Suppressor macrophage (primary cell): ENCODE results near the gene PRCD.

Experiments
- DNase-seq, 4 experiments: peaks; one replicate each; pipeline ENCODE4 v3.0.0-alpha.2; 2020 to 2022

Gene PRCD

DNA sequence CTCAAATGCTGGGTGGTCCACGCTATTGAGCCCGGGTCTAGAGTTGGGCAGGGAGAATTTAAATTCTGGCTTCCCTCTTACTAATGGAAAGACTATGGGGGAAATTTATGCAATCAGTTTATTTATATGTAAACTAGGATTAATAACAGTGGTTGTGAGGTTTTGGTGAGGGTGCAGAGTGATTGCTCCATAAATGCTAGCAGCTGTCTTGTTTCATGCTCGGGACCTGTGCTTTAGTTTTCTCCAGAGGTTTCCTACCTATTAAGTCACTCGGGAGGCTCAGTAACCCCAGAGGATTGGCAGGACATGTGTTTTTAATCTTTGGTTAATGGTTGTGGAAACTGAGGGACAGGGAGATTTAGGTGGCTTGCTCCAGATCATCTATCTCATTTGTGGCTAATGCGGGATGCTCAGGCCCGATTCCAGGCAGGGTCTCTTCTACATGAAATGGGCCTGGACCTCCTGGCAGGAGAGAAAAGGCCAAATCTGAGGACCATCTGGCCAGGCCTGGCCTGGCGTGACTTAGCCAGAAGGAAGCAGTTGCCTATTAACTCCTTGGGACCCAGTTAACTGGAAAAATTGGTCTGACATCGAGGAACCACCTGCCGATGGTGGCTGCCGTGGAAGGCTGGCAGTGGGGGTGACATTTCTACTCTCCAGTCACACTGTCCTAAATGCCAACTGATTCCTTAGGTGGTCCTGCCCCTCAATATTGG is 2.1 kb downstream of the PRCD start:
- no peak for DNase-seq

DNA sequence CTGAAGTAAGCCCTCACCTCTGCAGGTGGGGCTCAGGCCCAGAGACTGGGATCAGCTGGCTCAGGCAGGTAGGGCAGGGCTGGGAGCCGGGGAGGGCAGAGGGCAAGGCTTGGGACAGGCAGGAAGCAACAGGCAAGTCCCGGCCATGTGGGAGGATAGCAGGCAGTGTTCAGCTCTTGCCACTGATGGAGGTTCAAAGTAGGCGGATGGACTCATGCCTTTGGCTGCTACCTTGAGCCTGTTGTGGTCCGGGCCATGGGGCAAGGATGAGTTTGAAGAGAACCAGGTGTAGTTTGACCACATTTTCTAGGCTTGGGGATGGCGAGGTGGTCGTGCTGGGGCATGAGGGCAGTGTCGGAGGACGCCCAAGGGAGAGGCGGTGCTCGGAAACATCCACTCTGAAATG is 2.7 kb downstream of the PRCD start:
- no peak for DNase-seq

DNA sequence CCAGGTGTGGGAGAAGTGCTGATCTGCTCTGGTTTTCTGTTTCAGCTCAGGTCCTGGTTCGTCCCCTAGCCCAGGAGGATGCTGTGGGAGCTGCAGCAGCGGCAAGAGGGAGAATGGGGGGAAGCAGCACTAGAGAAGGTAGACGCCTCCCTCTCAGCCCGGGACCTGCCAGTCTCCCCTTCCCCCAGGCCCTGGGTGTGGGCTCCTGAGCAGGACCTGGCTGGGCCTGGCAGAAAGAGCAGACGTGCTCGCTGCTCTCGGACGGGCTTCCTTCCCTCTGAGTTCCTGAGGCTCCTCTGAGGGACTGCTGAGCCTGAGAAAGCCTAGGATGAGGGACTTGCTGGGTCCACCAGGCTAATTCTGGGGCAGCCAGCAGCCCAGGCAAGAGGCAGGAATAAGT is 3.1 kb downstream of the PRCD start:
- no peak for DNase-seq

DNA sequence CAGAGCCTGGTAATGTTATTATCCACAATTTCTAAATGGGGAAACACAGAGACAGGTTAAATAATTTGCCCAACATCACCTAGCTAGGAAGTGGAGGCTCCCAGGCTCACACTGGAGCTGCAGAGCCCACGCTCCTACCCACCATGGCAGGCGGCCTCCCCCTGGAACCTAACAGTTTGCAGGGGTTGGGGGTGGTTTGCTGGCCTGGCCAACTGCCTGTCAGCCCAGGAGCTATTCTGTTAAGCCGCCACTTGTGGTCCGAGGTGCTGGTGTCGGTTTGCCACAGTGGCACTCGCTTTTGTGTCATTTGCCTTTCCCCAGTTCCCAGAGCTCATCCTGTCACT is 3.6 kb downstream of the PRCD start:
- DNase-seq = no peak

DNA sequence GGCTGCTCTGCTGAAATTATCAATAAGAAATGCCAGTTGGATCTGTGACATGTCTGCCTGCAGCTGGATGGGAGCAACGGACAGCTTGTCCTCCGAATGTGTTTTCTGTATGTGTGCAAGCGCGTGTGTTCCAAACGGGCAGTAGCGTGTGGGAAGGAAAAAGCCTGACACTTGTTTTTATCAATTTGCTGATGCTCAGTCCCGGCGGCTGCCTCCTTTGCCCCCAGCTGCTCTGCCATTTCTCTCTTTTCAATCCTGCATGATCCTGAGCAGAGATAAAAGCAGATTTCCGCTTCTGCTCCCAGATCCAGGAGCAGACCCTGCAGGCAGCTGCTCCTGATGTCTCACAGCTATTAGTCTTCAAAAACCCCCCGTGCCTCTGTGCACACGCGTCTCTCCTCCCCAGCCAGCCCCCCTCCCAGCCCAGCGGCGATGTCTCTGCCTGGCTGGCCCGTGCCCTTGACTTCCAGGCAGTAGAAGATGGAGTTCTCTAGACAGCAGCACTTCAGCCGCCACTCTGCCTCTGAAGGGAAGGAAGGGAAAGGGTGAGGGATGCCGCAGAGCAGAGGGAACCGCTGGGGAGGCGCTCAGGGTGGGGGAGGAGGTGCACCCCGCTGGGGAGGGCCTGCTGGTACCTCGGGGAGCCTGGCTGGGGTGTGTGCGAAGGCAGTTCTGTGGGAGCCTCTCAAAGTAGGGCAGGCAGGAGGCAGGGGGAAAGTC is 4.1 kb downstream of the PRCD start:
- DNase-seq = peak in 1 of 4 experiments; percentile 28

DNA sequence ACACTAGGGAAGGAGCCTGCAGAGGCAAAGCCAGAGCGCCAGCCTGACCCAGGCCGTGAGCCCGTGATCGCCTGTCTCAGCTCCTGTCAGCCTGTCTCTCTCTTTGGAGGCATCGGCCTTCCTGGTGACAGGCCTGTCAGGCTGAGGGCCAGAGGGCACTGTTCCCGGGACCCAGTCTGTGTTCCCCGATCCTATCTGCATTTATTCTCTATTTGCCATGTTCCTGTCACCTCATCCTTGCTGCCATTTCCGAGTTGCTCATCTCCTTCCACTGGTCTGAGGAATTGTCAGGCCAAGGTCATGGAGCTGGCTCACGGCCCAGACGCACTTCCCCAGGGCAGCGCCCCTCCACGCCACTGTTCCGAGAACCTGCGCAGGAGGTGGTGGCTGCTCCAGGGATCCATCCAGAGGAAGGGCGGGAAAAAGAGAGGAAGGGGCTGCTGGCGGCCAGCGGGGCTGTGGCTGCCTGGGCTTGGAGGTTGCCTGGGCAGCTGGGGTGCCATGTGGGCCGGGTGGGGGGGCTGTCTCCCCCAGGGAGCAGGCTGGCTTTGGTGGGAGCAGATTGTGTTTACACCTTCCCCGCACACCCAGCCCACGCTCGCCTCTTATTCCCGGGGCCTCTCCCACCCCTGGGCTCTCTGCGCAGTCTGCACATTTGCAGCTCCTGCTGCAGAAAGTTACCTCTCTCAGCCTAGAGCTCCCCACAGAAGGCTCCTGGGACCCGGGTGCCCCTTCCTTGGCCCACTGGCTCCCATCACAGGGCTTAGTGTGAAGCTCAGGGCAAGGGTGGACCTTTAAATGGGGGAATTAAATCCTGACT is 4.9 kb downstream of the PRCD start:
- no peak for DNase-seq

DNA sequence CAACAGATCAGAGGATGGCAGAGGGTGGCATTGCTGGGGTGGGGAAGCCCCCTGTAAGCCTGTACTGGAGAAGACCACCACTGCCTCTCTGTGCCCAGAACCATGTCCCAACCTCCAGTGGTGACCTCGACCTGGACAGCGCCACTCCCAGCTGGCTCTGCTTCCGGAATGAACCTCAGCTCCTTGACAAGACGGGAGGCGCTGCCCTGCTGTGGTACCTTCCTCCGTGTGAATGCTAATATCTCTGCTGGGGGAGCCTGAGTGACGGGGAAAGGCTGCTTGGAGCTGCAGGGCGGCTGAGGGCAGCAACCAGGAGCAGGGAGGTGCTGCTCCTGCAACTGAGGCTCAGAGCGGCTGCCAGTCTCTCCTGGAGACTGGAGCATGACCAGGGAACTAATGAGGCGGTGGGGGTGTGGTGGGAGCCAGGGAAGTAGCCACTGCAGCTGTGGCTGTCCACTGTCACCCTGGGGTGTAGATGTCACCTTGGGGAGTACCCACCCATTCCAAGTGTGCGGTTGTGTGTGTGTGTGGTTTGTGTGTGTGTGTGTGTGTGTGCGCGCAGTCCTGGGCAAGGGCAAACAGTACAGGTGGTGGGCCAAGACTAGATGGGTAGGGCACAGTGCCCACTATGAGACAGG is 6.2 kb downstream of the PRCD start:
- no peak for DNase-seq

DNA sequence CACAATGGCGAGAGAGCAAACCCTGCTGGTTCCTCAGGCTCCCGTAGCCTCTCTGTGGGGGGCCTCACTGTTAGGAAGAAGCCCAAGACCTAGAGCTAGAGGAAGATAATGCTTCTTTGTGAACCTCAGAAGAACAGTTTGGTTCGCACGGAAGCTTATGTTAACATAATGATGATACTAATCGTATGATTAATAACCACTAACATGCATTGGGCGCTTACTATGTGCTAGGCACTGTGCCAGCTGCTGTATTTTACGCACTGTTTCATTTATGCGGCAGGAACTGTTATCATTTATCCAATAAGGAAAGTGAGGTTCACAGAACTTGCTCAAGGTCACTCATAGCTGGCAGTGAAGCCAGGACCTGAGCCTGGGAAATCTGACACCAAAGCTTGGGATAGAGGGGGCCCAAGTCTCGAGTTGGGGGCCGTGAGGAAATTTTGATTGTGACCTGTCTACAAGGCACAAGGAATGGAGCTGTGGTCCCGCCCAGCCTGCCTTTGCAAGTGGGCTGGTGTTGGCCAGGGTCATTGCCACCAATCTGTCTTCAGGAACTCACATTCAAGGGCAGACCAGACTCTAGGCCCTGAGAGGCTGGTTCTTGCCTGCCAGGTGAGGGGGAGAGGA is 6.8 kb downstream of the PRCD start:
- DNase-seq = no peak

DNA sequence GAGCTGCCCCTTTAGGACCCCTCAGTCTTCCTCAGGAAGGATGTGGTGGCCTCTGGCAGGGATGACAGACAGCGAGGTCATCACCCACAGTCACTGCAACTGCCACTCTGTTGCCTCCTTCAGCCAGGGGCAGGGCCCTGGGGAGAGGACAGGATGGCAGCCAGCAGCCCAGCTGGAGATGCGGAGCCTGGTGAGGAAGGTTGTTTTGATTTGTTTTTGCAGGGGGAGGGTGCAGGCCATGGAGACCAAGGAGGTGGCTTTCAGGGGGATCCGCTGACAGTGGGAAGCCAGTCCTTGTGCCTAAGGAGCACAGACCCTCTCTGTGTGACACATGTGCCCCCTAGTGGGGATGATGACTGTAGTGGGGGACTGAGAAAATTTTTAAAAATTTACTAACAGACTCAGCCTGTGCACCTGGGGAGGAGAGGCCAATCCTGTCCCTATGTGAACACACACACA is 7.4 kb downstream of the PRCD start:
- DNase-seq = peak; percentile 69 to 85 (median 79)

DNA sequence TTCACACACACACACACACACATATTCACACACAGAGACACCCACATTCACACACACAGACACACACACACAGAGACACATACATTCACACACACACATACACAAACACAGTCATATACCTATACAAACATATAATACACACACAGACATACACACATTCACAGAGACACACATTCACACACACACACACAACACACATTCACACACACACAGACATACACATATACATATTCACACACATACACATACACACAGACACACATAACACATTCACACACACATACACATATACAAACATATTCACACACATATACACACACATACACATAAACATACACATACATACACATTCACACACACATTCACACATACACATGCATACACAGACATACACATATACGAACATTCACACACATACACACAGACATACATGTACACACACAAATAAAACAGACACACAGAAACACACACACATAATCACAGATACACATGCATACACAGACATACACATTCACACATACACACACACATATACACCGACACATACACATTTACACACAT is 7.9 kb downstream of the PRCD start:
- DNase-seq = no peak

DNA sequence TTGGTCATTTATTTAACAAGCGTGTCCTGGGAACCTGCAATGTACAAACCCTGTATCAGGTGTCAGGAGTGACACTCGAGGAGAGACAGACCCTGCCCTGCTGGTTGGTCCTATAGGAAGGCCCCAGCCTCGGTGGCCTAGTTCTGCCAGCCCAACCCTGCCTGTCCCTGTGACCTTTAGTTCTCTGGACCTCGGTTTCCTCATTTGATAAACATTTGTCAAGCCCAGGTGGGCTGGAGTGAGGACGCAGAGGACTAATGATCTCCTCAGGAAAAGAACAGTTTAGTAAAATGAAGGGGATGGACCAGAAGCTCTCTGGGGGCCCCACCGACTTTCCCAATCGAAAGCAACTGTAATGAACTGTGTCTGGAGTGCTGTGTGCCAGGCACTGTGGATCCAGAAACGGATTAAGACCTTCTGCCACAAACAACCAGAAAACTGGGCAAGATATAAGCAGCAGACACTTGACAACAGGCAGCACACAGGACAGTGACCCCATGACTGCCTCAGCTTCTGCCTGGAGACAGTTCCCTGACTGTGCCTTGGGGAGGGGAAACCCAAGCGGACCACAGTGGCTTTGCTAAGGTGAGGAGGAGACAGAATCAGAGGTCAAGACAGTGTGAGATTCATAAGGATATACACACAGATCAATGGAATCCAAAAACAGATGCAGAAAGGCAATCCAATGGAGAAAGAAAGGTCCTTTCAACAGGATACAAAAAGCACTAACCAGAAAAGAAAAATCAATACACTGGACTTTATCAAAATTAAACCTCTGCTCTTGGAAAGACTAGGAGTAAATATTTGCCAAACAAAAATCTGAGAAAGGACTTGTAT is 8.8 kb downstream of the PRCD start:
- DNase-seq = no peak

DNA sequence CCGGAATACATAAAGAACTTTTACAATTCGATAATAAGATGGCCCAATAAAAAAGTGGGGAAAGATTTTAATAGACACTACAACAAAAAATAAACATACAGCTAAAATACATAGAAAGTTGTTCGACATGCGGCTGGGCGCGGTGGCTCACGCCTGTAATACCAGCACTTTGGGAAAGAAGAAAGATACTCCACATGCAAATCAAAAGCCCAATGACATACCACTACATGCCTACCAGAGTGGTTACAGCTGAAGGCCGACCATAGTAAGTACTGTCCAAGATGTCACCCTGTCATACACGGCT is 9.3 kb downstream of the PRCD start:
- DNase-seq = no peak

DNA sequence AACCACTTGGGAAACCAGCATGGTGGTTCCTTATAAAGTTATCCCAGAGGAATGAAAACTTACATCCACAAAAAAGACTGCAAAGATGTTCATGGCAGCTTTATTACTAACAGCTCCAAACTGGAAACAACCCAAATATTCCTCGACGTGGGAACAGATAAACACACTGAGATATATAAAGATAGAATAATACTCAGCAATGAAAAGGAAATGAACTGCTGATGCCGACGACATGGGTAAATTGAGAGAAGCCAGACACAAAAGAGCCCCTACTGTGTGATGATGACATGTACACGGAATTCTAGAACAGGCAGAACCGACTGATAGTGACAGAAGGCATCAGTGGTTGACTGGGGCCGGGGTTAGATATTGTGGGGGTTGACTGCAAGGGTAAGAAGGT is 9.7 kb downstream of the PRCD start:
- DNase-seq = no peak

DNA sequence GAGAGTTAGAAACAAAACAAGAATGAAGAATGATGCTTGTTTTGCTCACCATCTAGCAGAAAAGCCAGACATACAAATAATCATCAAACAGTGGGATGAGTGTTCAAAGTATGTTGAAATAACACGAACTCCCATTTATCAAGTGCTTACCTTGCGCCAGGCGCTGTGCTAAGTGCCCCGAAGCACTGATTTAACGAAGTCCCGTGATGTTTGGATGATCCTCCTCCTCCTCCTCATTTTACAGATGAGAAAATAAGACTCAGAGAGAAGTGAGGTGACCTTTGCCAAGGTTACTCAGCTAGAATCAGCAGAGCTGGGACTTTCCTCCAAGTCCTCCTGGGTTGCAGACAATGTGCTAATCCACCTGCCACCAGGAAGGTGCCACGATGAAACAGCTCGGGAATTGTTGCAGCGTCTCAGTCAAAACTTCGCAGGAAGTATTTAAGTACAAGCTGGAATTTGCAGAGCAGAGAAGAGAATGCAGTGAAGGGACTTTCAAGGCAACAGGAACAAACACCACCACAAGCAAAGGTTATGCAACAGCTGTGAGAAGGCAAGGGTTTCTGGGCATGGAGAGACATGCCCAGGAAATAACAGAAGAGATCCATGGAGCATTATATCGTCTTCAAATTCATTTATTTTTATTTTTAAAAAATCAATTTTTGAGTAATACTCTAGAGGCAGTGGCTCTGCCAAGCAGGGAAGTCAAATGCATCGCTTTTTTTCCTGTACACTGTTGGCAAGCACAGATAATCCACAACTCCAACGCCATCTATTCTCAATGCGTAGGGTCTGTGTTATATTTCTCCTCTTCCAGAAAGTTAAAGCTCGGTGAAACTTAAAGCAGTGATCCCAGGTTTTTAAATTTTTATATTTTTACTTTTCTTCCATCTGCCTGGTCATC is 11.1 kb downstream of the PRCD start:
- peak; percentile 67 to 87 (median 80) for DNase-seq

DNA sequence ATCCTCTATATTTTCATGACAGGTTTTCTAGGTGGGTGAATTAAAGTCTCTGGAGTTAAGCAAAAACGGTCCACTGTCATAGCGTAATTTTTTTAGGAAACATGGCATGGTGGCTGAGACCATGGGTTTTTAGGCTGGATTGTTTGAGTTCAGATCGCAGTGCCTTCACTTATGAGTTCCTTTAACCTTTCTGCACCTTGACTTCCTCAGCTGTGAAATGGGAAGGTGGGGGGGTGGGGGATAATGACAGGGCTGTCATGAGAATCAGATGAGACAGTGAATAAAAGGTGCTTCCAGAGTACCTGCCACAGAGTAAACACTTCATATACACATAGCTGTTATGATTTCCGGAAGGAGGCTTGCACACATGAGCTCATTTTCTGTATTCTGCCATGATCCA is 11.8 kb downstream of the PRCD start:
- DNase-seq = no peak

DNA sequence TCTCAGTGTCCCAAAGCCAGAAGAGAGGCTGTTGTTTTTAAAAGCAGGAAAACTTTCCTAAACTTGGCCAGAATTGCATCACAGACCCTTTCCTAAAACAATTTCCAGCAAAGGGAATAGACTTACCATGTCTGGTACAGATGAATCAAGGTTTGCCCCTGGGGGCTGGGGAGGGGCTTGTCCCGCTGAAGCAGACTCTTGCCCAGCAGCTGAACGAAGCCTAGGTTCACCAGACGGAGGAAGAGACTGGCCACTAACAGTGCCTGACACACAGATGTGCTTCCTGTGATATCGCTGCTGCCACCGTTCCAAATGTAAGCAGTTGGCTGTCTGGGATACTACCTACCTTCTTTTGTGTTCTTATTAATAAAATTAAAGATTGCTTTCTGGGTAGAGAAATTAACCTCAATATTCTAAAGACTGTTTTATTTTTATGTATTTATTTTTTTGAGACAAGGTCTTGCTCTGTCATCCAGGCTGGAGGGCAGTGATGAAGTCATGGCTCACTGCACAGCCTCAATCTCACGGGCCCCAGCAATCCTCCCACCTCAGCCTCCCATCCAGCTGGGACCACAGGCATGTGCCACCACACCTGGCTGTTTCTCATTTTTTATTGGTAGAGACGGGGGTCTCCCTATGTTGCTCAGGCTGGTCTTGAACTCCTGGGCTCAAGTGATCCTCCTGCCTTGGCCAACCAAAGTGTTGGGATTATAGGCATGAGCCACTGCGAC is 13.5 kb downstream of the PRCD start:
- DNase-seq = no peak

DNA sequence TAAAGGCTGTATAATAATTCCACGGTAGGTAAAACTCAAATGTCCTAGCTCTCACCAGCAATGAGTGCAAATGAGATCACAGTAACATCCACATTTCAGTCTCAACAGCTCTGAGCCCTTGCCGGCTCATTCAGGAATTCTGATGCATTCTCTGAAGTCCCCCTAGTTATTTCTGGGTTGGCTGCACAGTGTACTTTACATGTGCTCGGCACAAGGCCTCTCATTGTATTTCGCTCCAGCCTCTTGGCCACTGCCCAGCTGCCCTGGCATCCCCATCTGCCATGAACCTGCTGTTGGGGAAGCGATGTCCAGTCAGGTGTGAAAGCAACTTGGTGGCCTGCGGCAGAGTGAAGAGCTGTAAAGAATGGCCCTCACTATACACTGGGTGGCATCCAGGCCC is 14.3 kb downstream of the PRCD start:
- no peak for DNase-seq

DNA sequence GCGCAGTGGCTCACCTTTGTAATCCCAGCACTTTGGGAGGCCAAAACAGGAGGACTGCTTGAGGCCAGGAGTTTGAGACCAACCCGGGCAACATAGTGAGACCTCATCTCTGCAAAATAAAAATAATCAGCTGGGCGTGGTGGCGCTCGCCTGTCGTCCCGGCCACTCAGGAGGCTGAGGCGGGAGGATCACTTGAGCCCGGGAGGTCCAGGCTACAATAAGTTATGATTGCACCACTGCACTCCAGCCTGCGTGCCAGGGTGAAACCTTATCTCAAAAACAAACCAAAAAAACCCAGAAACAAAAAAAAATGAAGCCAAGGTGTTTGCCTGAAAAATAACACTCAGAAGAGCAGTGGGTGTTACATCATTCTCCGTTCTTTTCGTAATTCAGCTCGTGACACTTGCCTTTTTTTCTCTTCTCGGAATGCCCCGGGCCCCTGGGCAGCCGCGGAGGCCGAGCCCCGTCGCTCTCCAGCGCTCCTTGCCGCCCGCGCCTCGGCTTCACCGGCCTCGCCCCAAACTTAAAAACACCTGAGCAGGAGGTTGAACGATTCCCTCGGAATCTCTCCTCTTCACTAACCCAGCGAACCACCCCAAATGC is 17.0 kb downstream of the PRCD start:
- peak; percentile 65 to 84 (median 80) for DNase-seq
